Psoas muscle (tissue), 8 donors: ENCODE measurements around the gene MRPS14. TPM values are rescaled to one million over a fixed set of nuclear protein-coding genes. Genes with fewer than 3 reads are reported as not detected.
A peak's percentile ranks its signal among the peaks of the same experiment; 100 is the strongest.

Experiments
- ATAC-seq, 4 donors: fragments of 200-7000 bp; cut with Tn5 transposase; one replicate each; pipeline ENCODE4 v1.9.1; 2020; ENCODE audit warnings: moderate library complexity in 3 of 4, mild to moderate bottlenecking in 2 of 4
- DNase-seq, 2 donors: peaks; one replicate each; pipeline ENCODE4 v3.0.0-alpha.2; 2020
- H3K27ac ChIP-seq: fragments of 200-600 bp; one replicate; pipeline ENCODE4 v1.8.0; 2022
- H3K27me3 ChIP-seq, 3 donors: fragments of 200-600 bp in 1 of 3; one replicate each; pipeline versions ENCODE4 v1.6.1 to v1.8.0; 2013 to 2022; ENCODE audit warnings: low read length in 2 of 3, mild to moderate bottlenecking in 2 of 3, moderate library complexity in 1 of 3; ENCODE audit not compliant: insufficient read depth in 3 of 3
- H3K36me3 ChIP-seq, 2 donors: fragments of 200-600 bp in 1 of 2; one replicate each; pipeline versions ENCODE4 v1.6.1 to v1.8.0; 2013 to 2022; ENCODE audit warnings: low read depth in 1 of 2, mild to moderate bottlenecking in 1 of 2, moderate library complexity in 1 of 2; ENCODE audit not compliant: insufficient read depth in 1 of 2
- H3K4me1 ChIP-seq: fragments of 200-600 bp; one replicate; pipeline ENCODE4 v1.8.0; 2022
- H3K4me3 ChIP-seq: fragments of 200-600 bp; one replicate; pipeline ENCODE4 v1.8.0; 2022; ENCODE audit warnings: mild to moderate bottlenecking
- H3K9me3 ChIP-seq: fragments of 200-600 bp; one replicate; pipeline ENCODE4 v1.8.0; 2022
- CTCF ChIP-seq: fragments of 200-600 bp; IDR thresholded peaks from one replicate; pipeline ENCODE4 v1.8.0; 2022; ENCODE audit warnings: antibody characterized with exemption
- WGBS, 3 donors: extraction: QIAGEN DNeasy Blood & Tissue Kit; methylation state at CpG; one replicate each; pipeline versions ENCODE4 v1.1.6 to v1.1.7; 2013; 5-methylcytosine and 5-hydroxymethylcytosine counted together
- intact Hi-C, 2 donors: fragments of 100-400 bp; cut with DNase I; formaldehyde crosslinking; loops; one replicate each; pipeline versions ENCODE4 v1.11.0 to v1.14.2; 2022
- polyA plus RNA-seq, 3 donors: library from polyadenylated mRNA; stranded (reverse); fragments of 200-250 nt; gene quantifications; one replicate each; pipeline ENCODE4 v1.2.3, GENCODE V29; 2013
- total RNA-seq, 4 donors: library from RNA; stranded (reverse); fragmentation: NEBNext Ultra II Directional in 2 of 4; extraction: Animal tissue kit (Norgen Biotek cat#: 25700) in 2 of 4; gene quantifications; one replicate each; pipeline versions ENCODE4 v1.2.1 to v1.2.4, GENCODE V29; 2021 to 2023
- donor health status: healthy with polysubstance abuse.
- donor health status: DM: no; HTN: no; CAD: no; lungs with moderate emphysema.
- donor health status: Bipolar disorder and iron deficiency.
- donor health status: healthy.
- donor health status: DM: yes; HTN: yes; CAD: no.
- donor health status: DM: no; HTN: no; CAD: no.
- donor health status: DM: no; HTN: no; CAD: no.
- donor health status: DM: yes; HTN: yes; CAD: no.

The MRPS14 gene
- total and polyA plus RNA-seq, 7 donors: 21.6 to 40.7 (median 26.0) TPM

- peaks cover 0 to 14% of the 10 kb centered on the region in 2 donors for H3K36me3 ChIP-seq
- intact Hi-C loops: loop anchor here (2.0 to 10.0 kb wide), 3 partner anchors 212 to 718 kb away; no protein-coding TSS in a partner anchor
Measured at GRCh38 chr1:174982971-174983689, 40.1 kb downstream of the MRPS14 start.

GRCh38 chr1:174976436-174977108 lies 46.7 kb downstream of the MRPS14 start:
- Histone ChIP-seq H3K4me3 (no peak overlapping the region), H3K9me3 (no peaks in the 10 kb centered on the region), H3K36me3 (peaks cover 0 to 14% of the 10 kb centered on the region in 2 donors), H3K27me3 (no peaks in the 10 kb centered on the region), H3K4me1 (no peaks in the 10 kb centered on the region), H3K27ac (no peak overlapping the region)
- 78 to 81% (median 81%) methylated on average over 4 of the region's 4 CpGs for WGBS, 3 donors
- DNase-seq (peak in 1 of 2 donors; percentile 13), ATAC-seq (peak in 3 of 4 donors; percentile 56 to 71 (median 59))
- no peak for TF ChIP-seq CTCF
- intact Hi-C loops: no loop called here

More at GRCh38 chr1:174982971-174983689, 40.1 kb downstream of the MRPS14 start:
- Histone ChIP-seq H3K9me3 (no peaks in the 10 kb centered on the region), H3K4me3 (no peak overlapping the region), H3K4me1 (no peaks in the 10 kb centered on the region), H3K27ac (no peak overlapping the region), H3K27me3 (no peaks in the 10 kb centered on the region)
- DNase-seq: no peak
- no peak for ATAC-seq
- peak; percentile 67 for TF ChIP-seq CTCF

DNA sequence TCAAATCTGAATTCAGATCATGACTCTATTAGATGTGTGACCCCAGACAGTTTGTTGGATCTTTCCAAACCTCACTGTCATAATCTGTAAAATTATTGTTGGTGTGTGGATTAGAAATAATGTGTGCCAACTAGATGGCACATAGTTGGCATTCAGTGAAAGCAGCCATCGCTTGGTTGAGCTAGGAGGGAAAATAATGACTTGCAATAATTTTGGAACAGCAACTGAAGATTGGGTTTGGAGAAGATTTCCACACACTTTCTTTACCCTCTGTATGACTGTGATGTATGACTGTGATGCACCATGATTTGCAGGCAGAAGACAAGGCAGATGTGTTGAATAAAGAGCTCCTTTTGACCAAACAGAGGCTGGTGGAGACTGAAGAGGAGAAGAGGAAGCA lies 47.5 kb downstream of the MRPS14 start:
- Histone ChIP-seq H3K27me3 (no peaks in the 10 kb centered on the region), H3K4me3 (no peak overlapping the region), H3K9me3 (no peaks in the 10 kb centered on the region), H3K36me3 (peaks cover 0 to 14% of the 10 kb centered on the region in 2 donors), H3K27ac (no peak overlapping the region), H3K4me1 (no peaks in the 10 kb centered on the region)
- intact Hi-C loops: no loop called here
- DNase-seq (no peak), ATAC-seq (no peak)
- no peak for TF ChIP-seq CTCF
- WGBS, 3 donors: 70 to 87% (median 77%) methylated on average over 1 of the region's 1 CpG

DNA sequence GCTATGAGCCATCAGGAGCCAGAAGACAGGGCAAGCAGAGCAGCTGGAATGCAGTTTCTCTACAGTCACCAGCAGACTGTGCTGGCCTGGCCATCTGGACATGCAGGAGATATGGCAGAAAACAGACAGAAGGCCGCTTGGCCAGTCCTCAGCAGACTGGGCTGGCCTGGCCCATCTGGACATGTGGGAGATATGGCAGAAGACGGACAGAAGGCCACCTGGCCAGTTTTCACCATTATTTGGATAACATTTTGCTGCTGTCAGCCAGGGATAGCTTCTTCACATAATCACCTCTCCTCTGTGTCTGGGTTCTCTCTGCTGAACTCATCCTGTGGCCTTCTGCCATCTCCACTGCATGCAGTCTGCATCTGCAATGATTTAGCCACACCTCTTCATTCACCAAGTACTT lies 48.5 kb downstream of the MRPS14 start:
- Histone ChIP-seq H3K9me3 (no peaks in the 10 kb centered on the region), H3K4me1 (no peaks in the 10 kb centered on the region), H3K36me3 (peaks cover 0 to 11% of the 10 kb centered on the region in 2 donors), H3K27me3 (no peaks in the 10 kb centered on the region), H3K27ac (no peak overlapping the region), H3K4me3 (no peak overlapping the region)
- intact Hi-C loops: no loop called here
- ATAC-seq (no peak), DNase-seq (peak in 1 of 2 donors; percentile 15)
- no peak for TF ChIP-seq CTCF
- WGBS, 3 donors: 47 to 53% (median 51%) methylated on average over 2 of the region's 2 CpGs
